ENCODE results near the gene CCDC28B.

GRCh38 chr1:32241001-32241763 lies 40.8 kb downstream of the CCDC28B start:
- TF ChIP-seq, protein P1, sequence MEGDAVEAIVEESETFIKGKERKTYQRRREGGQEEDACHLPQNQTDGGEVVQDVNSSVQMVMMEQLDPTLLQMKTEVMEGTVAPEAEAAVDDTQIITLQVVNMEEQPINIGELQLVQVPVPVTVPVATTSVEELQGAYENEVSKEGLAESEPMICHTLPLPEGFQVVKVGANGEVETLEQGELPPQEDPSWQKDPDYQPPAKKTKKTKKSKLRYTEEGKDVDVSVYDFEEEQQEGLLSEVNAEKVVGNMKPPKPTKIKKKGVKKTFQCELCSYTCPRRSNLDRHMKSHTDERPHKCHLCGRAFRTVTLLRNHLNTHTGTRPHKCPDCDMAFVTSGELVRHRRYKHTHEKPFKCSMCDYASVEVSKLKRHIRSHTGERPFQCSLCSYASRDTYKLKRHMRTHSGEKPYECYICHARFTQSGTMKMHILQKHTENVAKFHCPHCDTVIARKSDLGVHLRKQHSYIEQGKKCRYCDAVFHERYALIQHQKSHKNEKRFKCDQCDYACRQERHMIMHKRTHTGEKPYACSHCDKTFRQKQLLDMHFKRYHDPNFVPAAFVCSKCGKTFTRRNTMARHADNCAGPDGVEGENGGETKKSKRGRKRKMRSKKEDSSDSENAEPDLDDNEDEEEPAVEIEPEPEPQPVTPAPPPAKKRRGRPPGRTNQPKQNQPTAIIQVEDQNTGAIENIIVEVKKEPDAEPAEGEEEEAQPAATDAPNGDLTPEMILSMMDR (IDR thresholded peaks at IDR 0.05), result no peak
- no peak for TF ChIP-seq POLR2A (IDR thresholded peaks at IDR 0.05)

Measured in tibial nerve (tissue), 3 donors.